ENCODE results near the gene SLIT1. TPM values are rescaled to one million over a fixed set of nuclear protein-coding genes. Genes with fewer than 3 reads are reported as not detected.

SLIT1 gene
- total RNA-seq, 2 donors from 2014 or later, result 0.14 to 0.35 TPM

GRCh38 chr10:97179311-97179710 is 6.4 kb downstream of the SLIT1 start:
- peak overlapping the region; percentile 5 for H3K4me3 ChIP-seq
- ATAC-seq (ENCODE audit: insufficient number of reproducible peaks, low FRiP score, low read depth), result no peak

GRCh38 chr10:97178074-97178473 is 7.7 kb downstream of the SLIT1 start:
- Histone ChIP-seq H3K9me3 (no peaks in the 10 kb centered on the region), H3K4me3 (no peak overlapping the region), H3K36me3 (no peaks in the 10 kb centered on the region), H3K27ac (no peak overlapping the region), H3K27me3 (replicated peaks; ENCODE audit: insufficient read depth) (peaks cover 10% of the 10 kb centered on the region), H3K4me1 (ENCODE audit: control insufficient read depth in 1 of 2, low read depth in 2 of 2) (peaks cover 0 to 6% of the 10 kb centered on the region in 2 donors)
- DNase-seq (ENCODE audit: low spot score), result no peak
- TF ChIP-seq CTCF (IDR thresholded peaks at IDR 0.05), result no peak
- no peak for ATAC-seq (ENCODE audit: insufficient number of reproducible peaks, low FRiP score, low read depth)

More at GRCh38 chr10:97179311-97179710, 6.4 kb downstream of the SLIT1 start:
- no peaks in the 10 kb centered on the region for H3K36me3 ChIP-seq
- H3K9me3 ChIP-seq, result no peaks in the 10 kb centered on the region
- TF ChIP-seq CTCF (IDR thresholded peaks at IDR 0.05), result no peak
- no peak for DNase-seq (ENCODE audit: low spot score)
- peaks cover 10% of the 10 kb centered on the region for H3K27me3 ChIP-seq (replicated peaks; ENCODE audit: insufficient read depth)
- no peak overlapping the region for H3K27ac ChIP-seq
- peaks cover 0 to 6% of the 10 kb centered on the region in 2 donors for H3K4me1 ChIP-seq (ENCODE audit: control insufficient read depth in 1 of 2, low read depth in 2 of 2)

GRCh38 chr10:97176226-97176625 is 9.5 kb downstream of the SLIT1 start:
- no peak for ATAC-seq (ENCODE audit: insufficient number of reproducible peaks, low FRiP score, low read depth)
- H3K4me3 ChIP-seq, result no peak overlapping the region
- peaks cover 10% of the 10 kb centered on the region for H3K27me3 ChIP-seq (replicated peaks; ENCODE audit: insufficient read depth)
- H3K36me3 ChIP-seq, result no peaks in the 10 kb centered on the region
- no peak for DNase-seq (ENCODE audit: low spot score)
- H3K4me1 ChIP-seq (ENCODE audit: control insufficient read depth in 1 of 2, low read depth in 2 of 2), result peaks cover 0 to 7% of the 10 kb centered on the region in 2 donors
- TF ChIP-seq CTCF (IDR thresholded peaks at IDR 0.05), result no peak
- no peaks in the 10 kb centered on the region for H3K9me3 ChIP-seq
- H3K27ac ChIP-seq, result no peak overlapping the region

GRCh38 chr10:97175586-97175985 is 10.2 kb downstream of the SLIT1 start:
- Histone ChIP-seq H3K36me3 (no peaks in the 10 kb centered on the region), H3K27ac (no peak overlapping the region), H3K27me3 (replicated peaks; ENCODE audit: insufficient read depth) (peaks cover 10% of the 10 kb centered on the region), H3K4me1 (ENCODE audit: control insufficient read depth in 1 of 2, low read depth in 2 of 2) (peaks cover 0 to 13% of the 10 kb centered on the region in 2 donors), H3K9me3 (no peaks in the 10 kb centered on the region), H3K4me3 (no peak overlapping the region)
- TF ChIP-seq CTCF (IDR thresholded peaks at IDR 0.05), result no peak
- no peak for DNase-seq (ENCODE audit: low spot score)
- no peak for ATAC-seq (ENCODE audit: insufficient number of reproducible peaks, low FRiP score, low read depth)

GRCh38 chr10:97174941-97175340 is 10.8 kb downstream of the SLIT1 start:
- Histone ChIP-seq H3K9me3 (no peaks in the 10 kb centered on the region), H3K36me3 (no peaks in the 10 kb centered on the region), H3K4me1 (ENCODE audit: control insufficient read depth in 1 of 2, low read depth in 2 of 2) (peaks cover 0 to 12% of the 10 kb centered on the region in 2 donors), H3K27me3 (replicated peaks; ENCODE audit: insufficient read depth) (peaks cover 10% of the 10 kb centered on the region), H3K27ac (no peak overlapping the region), H3K4me3 (no peak overlapping the region)
- no peak for TF ChIP-seq CTCF (IDR thresholded peaks at IDR 0.05)
- ATAC-seq (ENCODE audit: insufficient number of reproducible peaks, low FRiP score, low read depth) (no peak), DNase-seq (ENCODE audit: low spot score) (no peak)
